ENCODE results near the gene ADGRA3. TPM values are rescaled to one million over a fixed set of nuclear protein-coding genes. Genes with fewer than 3 reads are reported as not detected.

The ADGRA3 gene
- total and polyA plus RNA-seq, 2 experiments from 2014 or later: 16.2 to 73.9 TPM

DNA sequence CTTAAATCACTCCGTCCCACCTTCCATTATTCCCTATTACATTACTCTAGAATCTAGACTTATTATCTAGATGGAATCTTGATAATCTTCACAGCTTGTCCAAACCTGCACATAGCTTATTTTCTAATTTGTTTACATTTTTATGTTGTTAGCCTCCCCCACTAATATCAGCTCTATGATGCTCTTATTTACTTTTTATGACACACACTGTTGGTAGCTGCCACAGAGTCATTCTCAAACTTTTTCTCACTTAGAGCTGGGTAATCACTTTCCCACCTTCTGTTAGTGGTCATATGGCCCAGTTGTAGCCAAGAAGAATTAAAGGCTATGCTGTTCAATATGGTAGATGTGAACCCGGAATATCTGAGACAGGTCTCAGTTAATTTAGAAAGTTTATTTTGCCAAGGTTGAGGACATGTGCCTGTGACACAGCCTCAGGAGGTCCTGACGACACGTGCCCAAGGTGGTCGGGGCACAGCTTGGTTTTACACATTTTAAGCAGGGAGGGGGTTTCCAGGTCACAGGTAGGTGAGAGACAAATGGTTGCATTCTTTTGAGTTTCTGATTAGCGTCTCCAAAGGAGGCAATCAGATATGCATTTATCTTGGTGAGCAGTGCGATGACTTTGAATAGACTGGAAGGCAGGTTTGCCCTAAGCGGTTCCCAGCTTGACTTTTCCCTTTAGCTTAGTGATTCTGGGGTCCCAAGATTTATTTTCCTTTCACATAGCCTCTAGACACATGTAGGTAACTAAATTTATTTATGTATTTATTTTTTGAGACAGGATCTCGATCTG lies 7.0 kb upstream of the ADGRA3 start:
- TF ChIP-seq, protein P1, sequence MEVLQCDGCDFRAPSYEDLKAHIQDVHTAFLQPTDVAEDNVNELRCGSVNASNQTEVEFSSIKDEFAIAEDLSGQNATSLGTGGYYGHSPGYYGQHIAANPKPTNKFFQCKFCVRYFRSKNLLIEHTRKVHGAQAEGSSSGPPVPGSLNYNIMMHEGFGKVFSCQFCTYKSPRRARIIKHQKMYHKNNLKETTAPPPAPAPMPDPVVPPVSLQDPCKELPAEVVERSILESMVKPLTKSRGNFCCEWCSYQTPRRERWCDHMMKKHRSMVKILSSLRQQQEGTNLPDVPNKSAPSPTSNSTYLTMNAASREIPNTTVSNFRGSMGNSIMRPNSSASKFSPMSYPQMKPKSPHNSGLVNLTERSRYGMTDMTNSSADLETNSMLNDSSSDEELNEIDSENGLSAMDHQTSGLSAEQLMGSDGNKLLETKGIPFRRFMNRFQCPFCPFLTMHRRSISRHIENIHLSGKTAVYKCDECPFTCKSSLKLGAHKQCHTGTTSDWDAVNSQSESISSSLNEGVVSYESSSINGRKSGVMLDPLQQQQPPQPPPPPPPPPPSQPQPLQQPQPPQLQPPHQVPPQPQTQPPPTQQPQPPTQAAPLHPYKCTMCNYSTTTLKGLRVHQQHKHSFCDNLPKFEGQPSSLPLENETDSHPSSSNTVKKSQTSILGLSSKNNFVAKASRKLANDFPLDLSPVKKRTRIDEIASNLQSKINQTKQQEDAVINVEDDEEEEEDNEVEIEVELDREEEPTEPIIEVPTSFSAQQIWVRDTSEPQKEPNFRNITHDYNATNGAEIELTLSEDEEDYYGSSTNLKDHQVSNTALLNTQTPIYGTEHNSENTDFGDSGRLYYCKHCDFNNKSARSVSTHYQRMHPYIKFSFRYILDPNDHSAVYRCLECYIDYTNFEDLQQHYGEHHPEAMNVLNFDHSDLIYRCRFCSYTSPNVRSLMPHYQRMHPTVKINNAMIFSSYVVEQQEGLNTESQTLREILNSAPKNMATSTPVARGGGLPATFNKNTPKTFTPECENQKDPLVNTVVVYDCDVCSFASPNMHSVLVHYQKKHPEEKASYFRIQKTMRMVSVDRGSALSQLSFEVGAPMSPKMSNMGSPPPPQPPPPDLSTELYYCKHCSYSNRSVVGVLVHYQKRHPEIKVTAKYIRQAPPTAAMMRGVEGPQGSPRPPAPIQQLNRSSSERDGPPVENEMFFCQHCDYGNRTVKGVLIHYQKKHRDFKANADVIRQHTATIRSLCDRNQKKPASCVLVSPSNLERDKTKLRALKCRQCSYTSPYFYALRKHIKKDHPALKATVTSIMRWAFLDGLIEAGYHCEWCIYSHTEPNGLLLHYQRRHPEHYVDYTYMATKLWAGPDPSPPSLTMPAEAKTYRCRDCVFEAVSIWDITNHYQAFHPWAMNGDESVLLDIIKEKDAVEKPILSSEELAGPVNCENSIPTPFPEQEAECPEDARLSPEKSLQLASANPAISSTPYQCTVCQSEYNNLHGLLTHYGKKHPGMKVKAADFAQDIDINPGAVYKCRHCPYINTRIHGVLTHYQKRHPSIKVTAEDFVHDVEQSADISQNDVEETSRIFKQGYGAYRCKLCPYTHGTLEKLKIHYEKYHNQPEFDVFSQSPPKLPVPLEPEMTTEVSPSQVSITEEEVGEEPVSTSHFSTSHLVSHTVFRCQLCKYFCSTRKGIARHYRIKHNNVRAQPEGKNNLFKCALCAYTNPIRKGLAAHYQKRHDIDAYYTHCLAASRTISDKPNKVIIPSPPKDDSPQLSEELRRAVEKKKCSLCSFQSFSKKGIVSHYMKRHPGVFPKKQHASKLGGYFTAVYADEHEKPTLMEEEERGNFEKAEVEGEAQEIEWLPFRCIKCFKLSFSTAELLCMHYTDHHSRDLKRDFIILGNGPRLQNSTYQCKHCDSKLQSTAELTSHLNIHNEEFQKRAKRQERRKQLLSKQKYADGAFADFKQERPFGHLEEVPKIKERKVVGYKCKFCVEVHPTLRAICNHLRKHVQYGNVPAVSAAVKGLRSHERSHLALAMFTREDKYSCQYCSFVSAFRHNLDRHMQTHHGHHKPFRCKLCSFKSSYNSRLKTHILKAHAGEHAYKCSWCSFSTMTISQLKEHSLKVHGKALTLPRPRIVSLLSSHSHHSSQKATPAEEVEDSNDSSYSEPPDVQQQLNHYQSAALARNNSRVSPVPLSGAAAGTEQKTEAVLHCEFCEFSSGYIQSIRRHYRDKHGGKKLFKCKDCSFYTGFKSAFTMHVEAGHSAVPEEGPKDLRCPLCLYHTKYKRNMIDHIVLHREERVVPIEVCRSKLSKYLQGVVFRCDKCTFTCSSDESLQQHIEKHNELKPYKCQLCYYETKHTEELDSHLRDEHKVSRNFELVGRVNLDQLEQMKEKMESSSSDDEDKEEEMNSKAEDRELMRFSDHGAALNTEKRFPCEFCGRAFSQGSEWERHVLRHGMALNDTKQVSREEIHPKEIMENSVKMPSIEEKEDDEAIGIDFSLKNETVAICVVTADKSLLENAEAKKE (CRISPR knock-in tag; IDR thresholded peaks at IDR 0.05): 0 out of 2 replicates have a peak, but pooled peaks have one; percentile 2
- TF ChIP-seq CREB1 (CRISPR knock-in tag; IDR thresholded peaks at IDR 0.05; ENCODE audit: low read depth): 0 out of 2 replicates have a peak, but pooled peaks have one; percentile 41
- TF ChIP-seq ZNF114 (CRISPR knock-in tag; IDR thresholded peaks at IDR 0.05): no peak
- TF ChIP-seq, protein P2, sequence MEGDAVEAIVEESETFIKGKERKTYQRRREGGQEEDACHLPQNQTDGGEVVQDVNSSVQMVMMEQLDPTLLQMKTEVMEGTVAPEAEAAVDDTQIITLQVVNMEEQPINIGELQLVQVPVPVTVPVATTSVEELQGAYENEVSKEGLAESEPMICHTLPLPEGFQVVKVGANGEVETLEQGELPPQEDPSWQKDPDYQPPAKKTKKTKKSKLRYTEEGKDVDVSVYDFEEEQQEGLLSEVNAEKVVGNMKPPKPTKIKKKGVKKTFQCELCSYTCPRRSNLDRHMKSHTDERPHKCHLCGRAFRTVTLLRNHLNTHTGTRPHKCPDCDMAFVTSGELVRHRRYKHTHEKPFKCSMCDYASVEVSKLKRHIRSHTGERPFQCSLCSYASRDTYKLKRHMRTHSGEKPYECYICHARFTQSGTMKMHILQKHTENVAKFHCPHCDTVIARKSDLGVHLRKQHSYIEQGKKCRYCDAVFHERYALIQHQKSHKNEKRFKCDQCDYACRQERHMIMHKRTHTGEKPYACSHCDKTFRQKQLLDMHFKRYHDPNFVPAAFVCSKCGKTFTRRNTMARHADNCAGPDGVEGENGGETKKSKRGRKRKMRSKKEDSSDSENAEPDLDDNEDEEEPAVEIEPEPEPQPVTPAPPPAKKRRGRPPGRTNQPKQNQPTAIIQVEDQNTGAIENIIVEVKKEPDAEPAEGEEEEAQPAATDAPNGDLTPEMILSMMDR (conservative IDR thresholded peaks at IDR 0.05; ENCODE audit: low read depth in 2 of 2): no peak
- no peak for TF ChIP-seq ZNF331 (CRISPR knock-in tag; IDR thresholded peaks at IDR 0.05; ENCODE audit: low read depth)
- TF ChIP-seq, protein P3, sequence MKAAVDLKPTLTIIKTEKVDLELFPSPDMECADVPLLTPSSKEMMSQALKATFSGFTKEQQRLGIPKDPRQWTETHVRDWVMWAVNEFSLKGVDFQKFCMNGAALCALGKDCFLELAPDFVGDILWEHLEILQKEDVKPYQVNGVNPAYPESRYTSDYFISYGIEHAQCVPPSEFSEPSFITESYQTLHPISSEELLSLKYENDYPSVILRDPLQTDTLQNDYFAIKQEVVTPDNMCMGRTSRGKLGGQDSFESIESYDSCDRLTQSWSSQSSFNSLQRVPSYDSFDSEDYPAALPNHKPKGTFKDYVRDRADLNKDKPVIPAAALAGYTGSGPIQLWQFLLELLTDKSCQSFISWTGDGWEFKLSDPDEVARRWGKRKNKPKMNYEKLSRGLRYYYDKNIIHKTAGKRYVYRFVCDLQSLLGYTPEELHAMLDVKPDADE (IDR thresholded peaks at IDR 0.05): no peak
- TF ChIP-seq JUNB (IDR thresholded peaks at IDR 0.05; ENCODE audit: unreplicated experiment): no peak
- TF ChIP-seq EZH2 (IDR thresholded peaks at IDR 0.05; ENCODE audit: low read depth, unreplicated experiment): no peak
- no peak for TF ChIP-seq POLR2AphosphoS5 (IDR thresholded peaks at IDR 0.05; ENCODE audit: low read depth)
- TF ChIP-seq STAT1 (IDR thresholded peaks at IDR 0.05; ENCODE audit: unreplicated experiment): no peak
- TF ChIP-seq, protein P4, sequence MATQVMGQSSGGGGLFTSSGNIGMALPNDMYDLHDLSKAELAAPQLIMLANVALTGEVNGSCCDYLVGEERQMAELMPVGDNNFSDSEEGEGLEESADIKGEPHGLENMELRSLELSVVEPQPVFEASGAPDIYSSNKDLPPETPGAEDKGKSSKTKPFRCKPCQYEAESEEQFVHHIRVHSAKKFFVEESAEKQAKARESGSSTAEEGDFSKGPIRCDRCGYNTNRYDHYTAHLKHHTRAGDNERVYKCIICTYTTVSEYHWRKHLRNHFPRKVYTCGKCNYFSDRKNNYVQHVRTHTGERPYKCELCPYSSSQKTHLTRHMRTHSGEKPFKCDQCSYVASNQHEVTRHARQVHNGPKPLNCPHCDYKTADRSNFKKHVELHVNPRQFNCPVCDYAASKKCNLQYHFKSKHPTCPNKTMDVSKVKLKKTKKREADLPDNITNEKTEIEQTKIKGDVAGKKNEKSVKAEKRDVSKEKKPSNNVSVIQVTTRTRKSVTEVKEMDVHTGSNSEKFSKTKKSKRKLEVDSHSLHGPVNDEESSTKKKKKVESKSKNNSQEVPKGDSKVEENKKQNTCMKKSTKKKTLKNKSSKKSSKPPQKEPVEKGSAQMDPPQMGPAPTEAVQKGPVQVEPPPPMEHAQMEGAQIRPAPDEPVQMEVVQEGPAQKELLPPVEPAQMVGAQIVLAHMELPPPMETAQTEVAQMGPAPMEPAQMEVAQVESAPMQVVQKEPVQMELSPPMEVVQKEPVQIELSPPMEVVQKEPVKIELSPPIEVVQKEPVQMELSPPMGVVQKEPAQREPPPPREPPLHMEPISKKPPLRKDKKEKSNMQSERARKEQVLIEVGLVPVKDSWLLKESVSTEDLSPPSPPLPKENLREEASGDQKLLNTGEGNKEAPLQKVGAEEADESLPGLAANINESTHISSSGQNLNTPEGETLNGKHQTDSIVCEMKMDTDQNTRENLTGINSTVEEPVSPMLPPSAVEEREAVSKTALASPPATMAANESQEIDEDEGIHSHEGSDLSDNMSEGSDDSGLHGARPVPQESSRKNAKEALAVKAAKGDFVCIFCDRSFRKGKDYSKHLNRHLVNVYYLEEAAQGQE (IDR thresholded peaks at IDR 0.05; ENCODE audit: unreplicated experiment): no peak
- no peak overlapping the region for H3K4me3 Mint-ChIP-seq
- H3K36me3 Mint-ChIP-seq (ENCODE audit: low read depth): peaks cover 7% of the 10 kb centered on the region; the same call in 2 of the 3 replicates
- Histone ChIP-seq H3K27me3 (ENCODE audit: insufficient read depth) (no peaks in the 10 kb centered on the region), H4K20me1 (replicated peaks; ENCODE audit: insufficient read depth) (no peaks in the 10 kb centered on the region), H3K36me3 (ENCODE audit: insufficient read depth) (no peaks in the 10 kb centered on the region), H3K79me2 (replicated peaks; ENCODE audit: insufficient read depth) (no peaks in the 10 kb centered on the region), H3K4me3 (no peak overlapping the region), H3K9me2 (ENCODE audit: insufficient read depth) (no peaks in the 10 kb centered on the region), H3K27ac (ENCODE audit: low read depth) (no peak overlapping the region), H3K4me2 (peak overlapping the region; percentile 23; the same call in 1 of the 2 replicates), H2AFZ (no peak overlapping the region), H3K4me1 (ENCODE audit: insufficient read depth) (peaks cover 9% of the 10 kb centered on the region), H3F3A (replicated peaks; ENCODE audit: low read depth) (no peaks in the 10 kb centered on the region)
- H3K27me3 Mint-ChIP-seq (ENCODE audit: insufficient read depth, low read depth, poor library complexity): peaks cover 3% of the 10 kb centered on the region
- no peak overlapping the region for H3K27ac Mint-ChIP-seq
- peaks cover 13% of the 10 kb centered on the region for H3K4me1 Mint-ChIP-seq
- ATAC-seq (peak; percentile 87), DNase-seq (ENCODE audit: low spot score) (peak; percentile 32)
- peaks cover 9% of the 10 kb centered on the region for H3K9me3 Mint-ChIP-seq

Data from GM23338 (cell line).